Measurements from ENCODE around the gene PCARE. TPM values are rescaled to one million over a fixed set of nuclear protein-coding genes. Genes with fewer than 3 reads are reported as not detected.
A peak's percentile ranks its signal among the peaks of the same experiment; 100 is the strongest.

Gene PCARE
- total and polyA plus RNA-seq, 4 experiments from 2014 or later = not detected

- Mint-ChIP-seq H3K27me3 (no peaks in the 10 kb centered on the region), H3K4me3 (no peak overlapping the region), H3K27ac (no peak overlapping the region), H3K4me1 (peaks cover 3 to 15% (median 11%) of the 10 kb centered on the region in 4 donors), H3K36me3 (peaks cover 2 to 4% of the 10 kb centered on the region in 2 donors), H3K9me3 (peaks cover 0 to 3% (median 0%) of the 10 kb centered on the region in 8 donors)
- ChIA-PET CTCF (ENCODE audit: partially characterized antibody) (no interaction called here), POLR2A (ENCODE audit: partially characterized antibody) (no interaction called here)
- DNase-seq = no peak
- Histone ChIP-seq H3K36me3 (ENCODE audit: insufficient read depth, low read length) (no peaks in the 10 kb centered on the region), H3K4me1 (ENCODE audit: insufficient read depth, low read length) (peaks cover under 1% of the 10 kb centered on the region), H3K27me3 (ENCODE audit: insufficient read depth, low read length) (no peaks in the 10 kb centered on the region), H3K4me3 (ENCODE audit: low read length in 2 of 2) (no peak overlapping the region), H3K9me3 (ENCODE audit: control insufficient read depth in 1 of 2, low read length in 2 of 2) (no peaks in the 10 kb centered on the region), H3K27ac (ENCODE audit: low read depth, low read length) (no peak overlapping the region)
- intact Hi-C loops (cut with micrococcal nuclease) = no loop called here
These were observed 51.6 kb downstream of the PCARE start for GRCh38 chr2:29022679-29023078.

- peaks cover 5 to 18% (median 14%) of the 10 kb centered on the region in 4 donors for H3K4me1 Mint-ChIP-seq
- no peaks in the 10 kb centered on the region for H3K27me3 Mint-ChIP-seq
- no peak overlapping the region for H3K4me3 ChIP-seq (ENCODE audit: low read length in 2 of 2)
- ChIA-PET CTCF (ENCODE audit: partially characterized antibody) (interaction anchor here (0.5 kb wide), 1 partner anchor 1340 kb away, joined by 4 read pairs; no protein-coding TSS in a partner anchor), POLR2A (ENCODE audit: partially characterized antibody) (no interaction called here)
- H3K27ac ChIP-seq (ENCODE audit: low read depth, low read length) = no peak overlapping the region
- peaks cover 0 to 3% (median 0%) of the 10 kb centered on the region in 8 donors for H3K9me3 Mint-ChIP-seq
- H3K36me3 Mint-ChIP-seq = peaks cover 0 to 2% of the 10 kb centered on the region in 2 donors
- intact Hi-C loops (cut with micrococcal nuclease) = no loop called here
- no peaks in the 10 kb centered on the region for H3K36me3 ChIP-seq (ENCODE audit: insufficient read depth, low read length)
- no peak for DNase-seq
- no peaks in the 10 kb centered on the region for H3K9me3 ChIP-seq (ENCODE audit: control insufficient read depth in 1 of 2, low read length in 2 of 2)
- peaks cover 8% of the 10 kb centered on the region for H3K4me1 ChIP-seq (ENCODE audit: insufficient read depth, low read length)
- no peaks in the 10 kb centered on the region for H3K27me3 ChIP-seq (ENCODE audit: insufficient read depth, low read length)
- H3K27ac Mint-ChIP-seq = peak overlapping the region in 1 of 7 donors; percentile 8
- no peak overlapping the region for H3K4me3 Mint-ChIP-seq
These were observed 52.4 kb downstream of the PCARE start for GRCh38 chr2:29021886-29022285.

GRCh38 chr2:29017716-29018435 lies 56.4 kb downstream of the PCARE start:
- Mint-ChIP-seq H3K36me3 (no peaks in the 10 kb centered on the region), H3K4me3 (peak overlapping the region in 1 of 8 donors; percentile 21), H3K9me3 (peaks cover 0 to 3% (median 0%) of the 10 kb centered on the region in 8 donors), H3K4me1 (peaks cover 44 to 58% (median 52%) of the 10 kb centered on the region in 4 donors), H3K27ac (peak overlapping the region; percentile 47 to 93 (median 68)), H3K27me3 (no peaks in the 10 kb centered on the region)
- H3K9me3 ChIP-seq (ENCODE audit: control insufficient read depth in 1 of 2, low read length in 2 of 2) = no peaks in the 10 kb centered on the region
- H3K27me3 ChIP-seq (ENCODE audit: insufficient read depth, low read length) = no peaks in the 10 kb centered on the region
- ChIA-PET POLR2A (ENCODE audit: partially characterized antibody) (interaction anchor here (0.9 to 9.1 kb wide), 3 partner anchors 17 to 99 kb away, joined by 3 to 209 read pairs (median 164); partner anchors contain the start of gene CLIP4), CTCF (ENCODE audit: partially characterized antibody) (interaction anchor here (0.6 to 8.3 kb wide), 4 partner anchors 9 to 1739 kb away, joined by 3 to 76 read pairs (median 26); no protein-coding TSS in a partner anchor)
- no peak overlapping the region for H3K4me3 ChIP-seq (ENCODE audit: low read length in 2 of 2)
- H3K4me1 ChIP-seq (ENCODE audit: insufficient read depth, low read length) = peaks cover 48% of the 10 kb centered on the region
- no peak overlapping the region for H3K27ac ChIP-seq (ENCODE audit: low read depth, low read length)
- H3K36me3 ChIP-seq (ENCODE audit: insufficient read depth, low read length) = no peaks in the 10 kb centered on the region
- intact Hi-C loops (cut with micrococcal nuclease) = loop anchor here (10.0 kb wide), 3 partner anchors 123 to 1127 kb away; partner anchors contain the start of genes SPDYA, WDR43 and YPEL5
- DNase-seq = no peak

GRCh38 chr2:29016504-29016903 lies 57.8 kb downstream of the PCARE start:
- Histone ChIP-seq H3K4me3 (ENCODE audit: low read length in 2 of 2) (no peak overlapping the region), H3K27ac (ENCODE audit: low read depth, low read length) (peak overlapping the region; percentile 86), H3K36me3 (ENCODE audit: insufficient read depth, low read length) (no peaks in the 10 kb centered on the region), H3K4me1 (ENCODE audit: insufficient read depth, low read length) (peaks cover 62% of the 10 kb centered on the region), H3K27me3 (ENCODE audit: insufficient read depth, low read length) (no peaks in the 10 kb centered on the region), H3K9me3 (ENCODE audit: control insufficient read depth in 1 of 2, low read length in 2 of 2) (no peaks in the 10 kb centered on the region)
- Mint-ChIP-seq H3K27ac (peak overlapping the region; percentile 99 to 100 (median 100)), H3K27me3 (no peaks in the 10 kb centered on the region), H3K36me3 (no peaks in the 10 kb centered on the region), H3K9me3 (peaks cover 0 to 3% (median 0%) of the 10 kb centered on the region in 8 donors), H3K4me1 (peaks cover 52 to 69% (median 62%) of the 10 kb centered on the region in 4 donors), H3K4me3 (peak overlapping the region; percentile 8 to 93 (median 64))
- DNase-seq = peak in 1 of 5 donors; percentile 7
- ChIA-PET CTCF (ENCODE audit: partially characterized antibody) (interaction anchor here (1.5 to 8.3 kb wide), 6 partner anchors 10 to 102 kb away, joined by 3 to 76 read pairs (median 13); partner anchors contain the start of gene CLIP4), POLR2A (ENCODE audit: partially characterized antibody) (interaction anchor here (1.1 to 9.1 kb wide), 5 partner anchors 16 to 147 kb away, joined by 3 to 209 read pairs (median 13); partner anchors contain the start of genes CLIP4, TRMT61B and WDR43)
- intact Hi-C loops (cut with micrococcal nuclease) = loop anchor here (10.0 kb wide), 3 partner anchors 122 to 1128 kb away; partner anchors contain the start of genes SPDYA, WDR43 and YPEL5

- peak overlapping the region; percentile 99 to 100 (median 100) for H3K27ac Mint-ChIP-seq
These were observed 58.4 kb downstream of the PCARE start for GRCh38 chr2:29015701-29016470.

DNA sequence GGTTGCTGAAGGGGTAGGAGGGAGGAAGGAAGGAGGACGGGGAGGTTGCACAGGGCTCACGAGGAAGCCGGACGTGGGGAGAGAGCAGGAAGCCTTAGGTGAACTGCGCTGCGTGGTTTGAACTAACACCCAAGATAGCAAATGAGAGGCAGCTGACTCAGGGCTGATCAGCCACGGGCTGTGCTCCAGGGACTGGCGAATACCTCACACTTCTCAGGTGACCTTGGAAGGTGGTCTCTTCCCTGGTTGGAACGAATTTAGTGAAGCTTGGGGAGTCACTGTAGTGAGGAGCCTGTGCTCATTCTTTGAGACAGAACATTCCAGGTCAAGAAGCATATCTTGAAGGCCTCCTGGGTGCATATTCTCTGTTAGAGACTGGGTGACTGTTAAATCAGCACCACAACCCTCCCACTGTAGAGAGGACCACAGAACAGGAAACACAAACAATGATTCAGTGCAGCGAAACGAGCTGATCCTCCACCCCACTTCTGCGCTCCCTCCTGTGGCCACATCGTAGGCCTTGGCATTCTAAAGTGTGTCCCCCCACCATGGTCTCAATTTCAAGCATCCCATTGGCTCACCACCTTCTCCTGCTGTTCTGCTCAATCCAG lies 59.4 kb downstream of the PCARE start:
- H3K4me3 Mint-ChIP-seq = peak overlapping the region; percentile 83 to 95 (median 88)
- peak overlapping the region; percentile 86 for H3K27ac ChIP-seq (ENCODE audit: low read depth, low read length)
- intact Hi-C loops (cut with micrococcal nuclease) = loop anchor here (1.0 to 10.0 kb wide), 8 partner anchors 14 to 1130 kb away; partner anchors contain the start of genes PPP1CB, SPDYA, WDR43 and YPEL5
- H3K27me3 ChIP-seq (ENCODE audit: insufficient read depth, low read length) = no peaks in the 10 kb centered on the region
- H3K9me3 ChIP-seq (ENCODE audit: control insufficient read depth in 1 of 2, low read length in 2 of 2) = no peaks in the 10 kb centered on the region
- no peaks in the 10 kb centered on the region for H3K27me3 Mint-ChIP-seq
- peak; percentile 75 to 88 (median 80) for DNase-seq
- peak overlapping the region; percentile 99 to 100 (median 100) for H3K27ac Mint-ChIP-seq
- no peaks in the 10 kb centered on the region for H3K36me3 Mint-ChIP-seq
- CTCF ChIA-PET (ENCODE audit: partially characterized antibody) = interaction anchor here (0.8 to 8.3 kb wide), 15 partner anchors 12 to 194 kb away, joined by 3 to 76 read pairs (median 5); partner anchors contain the start of gene CLIP4
- H3K4me1 Mint-ChIP-seq = peaks cover 62 to 84% (median 72%) of the 10 kb centered on the region in 4 donors
- peak overlapping the region; percentile 25 to 48 for H3K4me3 ChIP-seq (ENCODE audit: low read length in 2 of 2)
- H3K4me1 ChIP-seq (ENCODE audit: insufficient read depth, low read length) = peaks cover 78% of the 10 kb centered on the region
- H3K36me3 ChIP-seq (ENCODE audit: insufficient read depth, low read length) = no peaks in the 10 kb centered on the region
- peaks cover 0 to 2% (median 0%) of the 10 kb centered on the region in 8 donors for H3K9me3 Mint-ChIP-seq
- POLR2A ChIA-PET (ENCODE audit: partially characterized antibody) = interaction anchor here (0.6 to 9.1 kb wide), 18 partner anchors 11 to 1132 kb away, joined by 3 to 209 read pairs (median 4); partner anchors contain the start of genes CLIP4, TRMT61B, WDR43 and YPEL5

More at GRCh38 chr2:29015701-29016470, 58.4 kb downstream of the PCARE start:
- peaks cover 58 to 75% (median 67%) of the 10 kb centered on the region in 4 donors for H3K4me1 Mint-ChIP-seq
- Histone ChIP-seq H3K4me3 (ENCODE audit: low read length in 2 of 2) (peak overlapping the region in 1 of 2 donors; percentile 5), H3K27me3 (ENCODE audit: insufficient read depth, low read length) (no peaks in the 10 kb centered on the region), H3K9me3 (ENCODE audit: control insufficient read depth in 1 of 2, low read length in 2 of 2) (no peaks in the 10 kb centered on the region), H3K4me1 (ENCODE audit: insufficient read depth, low read length) (peaks cover 68% of the 10 kb centered on the region), H3K36me3 (ENCODE audit: insufficient read depth, low read length) (no peaks in the 10 kb centered on the region), H3K27ac (ENCODE audit: low read depth, low read length) (peak overlapping the region; percentile 86)
- H3K36me3 Mint-ChIP-seq = no peaks in the 10 kb centered on the region
- peak overlapping the region; percentile 42 to 95 (median 88) for H3K4me3 Mint-ChIP-seq
- no peak for DNase-seq
- ChIA-PET POLR2A (ENCODE audit: partially characterized antibody) (interaction anchor here (0.6 to 9.1 kb wide), 16 partner anchors 12 to 1131 kb away, joined by 3 to 209 read pairs (median 4); partner anchors contain the start of genes CLIP4, TRMT61B, WDR43 and YPEL5), CTCF (ENCODE audit: partially characterized antibody) (interaction anchor here (0.8 to 8.3 kb wide), 13 partner anchors 11 to 195 kb away, joined by 3 to 76 read pairs (median 6); partner anchors contain the start of gene CLIP4)
- peaks cover 0 to 3% (median 0%) of the 10 kb centered on the region in 8 donors for H3K9me3 Mint-ChIP-seq
- no peaks in the 10 kb centered on the region for H3K27me3 Mint-ChIP-seq
- intact Hi-C loops (cut with micrococcal nuclease) = loop anchor here (1.0 to 10.0 kb wide), 5 partner anchors 15 to 1129 kb away; partner anchors contain the start of genes SPDYA, WDR43 and YPEL5
